Measurements from ENCODE around the gene NHSL1.

Gene NHSL1

GRCh38 chr6:138377042-138377441 lies 122.3 kb downstream of the NHSL1 start:
- ATAC-seq (ENCODE audit: insufficient read depth, low read depth), result no peak
- H3K36me3 ChIP-seq (ENCODE audit: insufficient read depth, low read length), result no peaks in the 10 kb centered on the region
- H3K9ac ChIP-seq (ENCODE audit: low read depth, low read length), result no peak overlapping the region
- no peak overlapping the region for H3K27ac ChIP-seq (ENCODE audit: low read length)
- H3K9me3 ChIP-seq (ENCODE audit: insufficient read depth, low read length, severe bottlenecking), result no peaks in the 10 kb centered on the region
- H3K4me1 ChIP-seq (ENCODE audit: insufficient read depth, low read length), result no peaks in the 10 kb centered on the region
- no peaks in the 10 kb centered on the region for H3K79me2 ChIP-seq (ENCODE audit: insufficient read depth, low read length)
- H3K4me3 ChIP-seq (ENCODE audit: low read depth in 1 of 2, low read length in 2 of 2), result no peak overlapping the region
- no peak overlapping the region for H3K4me2 ChIP-seq (ENCODE audit: insufficient read depth, low read length)
- no peak for DNase-seq
- no peaks in the 10 kb centered on the region for H4K20me1 ChIP-seq (ENCODE audit: insufficient read depth, low read length)
- TF ChIP-seq CTCF (IDR thresholded peaks at IDR 0.05; ENCODE audit: borderline replicate concordance, extremely low read depth, low read length, poor library complexity, severe bottlenecking), result no peak
- no peak for TF ChIP-seq EZH2 (IDR thresholded peaks at IDR 0.05; ENCODE audit: borderline replicate concordance, low read depth, low read length, severe bottlenecking)
- H2AFZ ChIP-seq (ENCODE audit: low read depth, low read length), result no peak overlapping the region
- peaks cover 15% of the 10 kb centered on the region for H3K27me3 ChIP-seq (ENCODE audit: insufficient read depth, low read length, poor library complexity)

- DNase-seq (no peak), ATAC-seq (ENCODE audit: insufficient read depth, low read depth) (no peak)
- no peaks in the 10 kb centered on the region for H3K79me2 ChIP-seq (ENCODE audit: insufficient read depth, low read length)
- H3K4me3 ChIP-seq (ENCODE audit: low read depth in 1 of 2, low read length in 2 of 2), result no peak overlapping the region
- no peak for TF ChIP-seq CTCF (IDR thresholded peaks at IDR 0.05; ENCODE audit: borderline replicate concordance, extremely low read depth, low read length, poor library complexity, severe bottlenecking)
- TF ChIP-seq EZH2 (IDR thresholded peaks at IDR 0.05; ENCODE audit: borderline replicate concordance, low read depth, low read length, severe bottlenecking), result no peak
- no peak overlapping the region for H3K9ac ChIP-seq (ENCODE audit: low read depth, low read length)
- no peak overlapping the region for H3K4me2 ChIP-seq (ENCODE audit: insufficient read depth, low read length)
- no peak overlapping the region for H3K27ac ChIP-seq (ENCODE audit: low read length)
- H3K27me3 ChIP-seq (ENCODE audit: insufficient read depth, low read length, poor library complexity), result peaks cover 18% of the 10 kb centered on the region
- H4K20me1 ChIP-seq (ENCODE audit: insufficient read depth, low read length), result no peaks in the 10 kb centered on the region
- no peaks in the 10 kb centered on the region for H3K36me3 ChIP-seq (ENCODE audit: insufficient read depth, low read length)
- no peaks in the 10 kb centered on the region for H3K4me1 ChIP-seq (ENCODE audit: insufficient read depth, low read length)
- no peaks in the 10 kb centered on the region for H3K9me3 ChIP-seq (ENCODE audit: insufficient read depth, low read length, severe bottlenecking)
- H2AFZ ChIP-seq (ENCODE audit: low read depth, low read length), result no peak overlapping the region
Measured at GRCh38 chr6:138374815-138375214, 124.5 kb downstream of the NHSL1 start.

GRCh38 chr6:138374230-138374629 lies 125.1 kb downstream of the NHSL1 start:
- Histone ChIP-seq H3K27ac (ENCODE audit: low read length) (no peak overlapping the region), H3K36me3 (ENCODE audit: insufficient read depth, low read length) (no peaks in the 10 kb centered on the region), H3K9me3 (ENCODE audit: insufficient read depth, low read length, severe bottlenecking) (no peaks in the 10 kb centered on the region), H3K4me3 (ENCODE audit: low read depth in 1 of 2, low read length in 2 of 2) (no peak overlapping the region), H3K9ac (ENCODE audit: low read depth, low read length) (no peak overlapping the region), H2AFZ (ENCODE audit: low read depth, low read length) (no peak overlapping the region), H3K4me2 (ENCODE audit: insufficient read depth, low read length) (no peak overlapping the region), H3K27me3 (ENCODE audit: insufficient read depth, low read length, poor library complexity) (peaks cover 17% of the 10 kb centered on the region), H4K20me1 (ENCODE audit: insufficient read depth, low read length) (no peaks in the 10 kb centered on the region), H3K79me2 (ENCODE audit: insufficient read depth, low read length) (no peaks in the 10 kb centered on the region), H3K4me1 (ENCODE audit: insufficient read depth, low read length) (no peaks in the 10 kb centered on the region)
- no peak for DNase-seq
- no peak for ATAC-seq (ENCODE audit: insufficient read depth, low read depth)
- TF ChIP-seq CTCF (IDR thresholded peaks at IDR 0.05; ENCODE audit: borderline replicate concordance, extremely low read depth, low read length, poor library complexity, severe bottlenecking), result no peak
- no peak for TF ChIP-seq EZH2 (IDR thresholded peaks at IDR 0.05; ENCODE audit: borderline replicate concordance, low read depth, low read length, severe bottlenecking)
